ENCODE measurements around the gene SYT1. TPM values are rescaled to one million over a fixed set of nuclear protein-coding genes. Genes with fewer than 3 reads are reported as not detected.

The SYT1 gene
- total RNA-seq, 5 donors from 2014 or later (not counting 1 experiment from before 2014, with no cell fraction given), result 0.09 TPM; not detected in 3

GRCh38 chr12:79415746-79416435, 551.3 kb downstream of the SYT1 start:
- Histone ChIP-seq H3K36me3 (ENCODE audit: control insufficient read depth in 2 of 2, extremely low read depth in 1 of 2, insufficient read depth in 1 of 2, low read length in 1 of 2) (no peaks in the 10 kb centered on the region), H3K4me3 (ENCODE audit: control insufficient read depth in 1 of 2, extremely low read depth in 1 of 2, low read length in 1 of 2) (no peak overlapping the region), H3K27me3 (replicated peaks in 1 of 2; ENCODE audit: control insufficient read depth in 2 of 2, extremely low read depth in 1 of 2, insufficient read depth in 2 of 2, low read length in 1 of 2) (no peaks in the 10 kb centered on the region), H3K9me3 (no peaks in the 10 kb centered on the region), H3K27ac (ENCODE audit: low read length) (no peak overlapping the region), H3K4me1 (ENCODE audit: control insufficient read depth in 1 of 2, extremely low read depth in 1 of 2, insufficient read depth in 2 of 2, low read length in 2 of 2) (no peaks in the 10 kb centered on the region)
- DNase-seq (no peak), ATAC-seq (replicated peaks in 1 of 4) (no peak)
- Mint-ChIP-seq H3K27ac (no peak overlapping the region), H3K27me3 (no peaks in the 10 kb centered on the region), H3K9me3 (no peaks in the 10 kb centered on the region), H3K4me3 (no peak overlapping the region), H3K4me1 (no peaks in the 10 kb centered on the region), H3K36me3 (no peaks in the 10 kb centered on the region)
- POLR2A ChIA-PET, result no interaction called here
- WGBS (ENCODE audit: insufficient coverage), result 58% methylated on average over 3 of the region's 5 CpGs
- CTCF ChIA-PET, result no interaction called here

- Mint-ChIP-seq H3K4me1 (no peaks in the 10 kb centered on the region), H3K9me3 (no peaks in the 10 kb centered on the region), H3K27ac (no peak overlapping the region), H3K27me3 (no peaks in the 10 kb centered on the region), H3K36me3 (no peaks in the 10 kb centered on the region), H3K4me3 (no peak overlapping the region)
- Histone ChIP-seq H3K27ac (ENCODE audit: low read length) (no peak overlapping the region), H3K9me3 (no peaks in the 10 kb centered on the region), H3K36me3 (ENCODE audit: control insufficient read depth in 2 of 2, extremely low read depth in 1 of 2, insufficient read depth in 1 of 2, low read length in 1 of 2) (no peaks in the 10 kb centered on the region), H3K27me3 (replicated peaks in 1 of 2; ENCODE audit: control insufficient read depth in 2 of 2, extremely low read depth in 1 of 2, insufficient read depth in 2 of 2, low read length in 1 of 2) (no peaks in the 10 kb centered on the region), H3K4me3 (ENCODE audit: control insufficient read depth in 1 of 2, extremely low read depth in 1 of 2, low read length in 1 of 2) (no peak overlapping the region), H3K4me1 (ENCODE audit: control insufficient read depth in 1 of 2, extremely low read depth in 1 of 2, insufficient read depth in 2 of 2, low read length in 2 of 2) (no peaks in the 10 kb centered on the region)
- ChIA-PET POLR2A (interaction anchor here in 1 of 2 donors (0.5 kb wide), 1 partner anchor 324 kb away, joined by 3 read pairs; no protein-coding TSS in a partner anchor), CTCF (no interaction called here)
- DNase-seq (no peak), ATAC-seq (replicated peaks in 1 of 4) (no peak)
These were observed 555.6 kb downstream of the SYT1 start for GRCh38 chr12:79420146-79420618.

GRCh38 chr12:79421236-79421740, 556.7 kb downstream of the SYT1 start:
- no peaks in the 10 kb centered on the region for H3K9me3 Mint-ChIP-seq
- no peaks in the 10 kb centered on the region for H3K36me3 Mint-ChIP-seq

GRCh38 chr12:79422060-79422812, 557.7 kb downstream of the SYT1 start:
- CTCF ChIA-PET, result no interaction called here

More at GRCh38 chr12:79421236-79421740, 556.7 kb downstream of the SYT1 start:
- no peaks in the 10 kb centered on the region for H3K9me3 ChIP-seq
- DNase-seq (no peak), ATAC-seq (replicated peaks in 1 of 4) (no peak)
- ChIA-PET POLR2A (no interaction called here), CTCF (no interaction called here)
- no peaks in the 10 kb centered on the region for H3K27me3 ChIP-seq (replicated peaks in 1 of 2; ENCODE audit: control insufficient read depth in 2 of 2, extremely low read depth in 1 of 2, insufficient read depth in 2 of 2, low read length in 1 of 2)
- WGBS (ENCODE audit: insufficient coverage), result no CpG with 5 or more reads among the region's 1 CpG
- no peaks in the 10 kb centered on the region for H3K4me1 ChIP-seq (ENCODE audit: control insufficient read depth in 1 of 2, extremely low read depth in 1 of 2, insufficient read depth in 2 of 2, low read length in 2 of 2)
- H3K4me1 Mint-ChIP-seq, result no peaks in the 10 kb centered on the region
- no peaks in the 10 kb centered on the region for H3K27me3 Mint-ChIP-seq
- H3K4me3 ChIP-seq (ENCODE audit: control insufficient read depth in 1 of 2, extremely low read depth in 1 of 2, low read length in 1 of 2), result no peak overlapping the region
- H3K27ac Mint-ChIP-seq, result no peak overlapping the region
- no peaks in the 10 kb centered on the region for H3K36me3 ChIP-seq (ENCODE audit: control insufficient read depth in 2 of 2, extremely low read depth in 1 of 2, insufficient read depth in 1 of 2, low read length in 1 of 2)
- no peak overlapping the region for H3K27ac ChIP-seq (ENCODE audit: low read length)
- no peak overlapping the region for H3K4me3 Mint-ChIP-seq

GRCh38 chr12:79423560-79423959, 559.0 kb downstream of the SYT1 start:
- no peaks in the 10 kb centered on the region for H3K4me1 ChIP-seq (ENCODE audit: control insufficient read depth in 1 of 2, extremely low read depth in 1 of 2, insufficient read depth in 2 of 2, low read length in 2 of 2)
- H3K9me3 ChIP-seq, result no peaks in the 10 kb centered on the region
- H3K27ac ChIP-seq (ENCODE audit: low read length), result no peak overlapping the region
- Mint-ChIP-seq H3K4me3 (no peak overlapping the region), H3K36me3 (no peaks in the 10 kb centered on the region), H3K27ac (no peak overlapping the region), H3K27me3 (no peaks in the 10 kb centered on the region), H3K4me1 (no peaks in the 10 kb centered on the region), H3K9me3 (no peaks in the 10 kb centered on the region)
- ATAC-seq (replicated peaks in 1 of 4) (no peak), DNase-seq (no peak)
- ChIA-PET POLR2A (no interaction called here), CTCF (no interaction called here)
- WGBS (ENCODE audit: insufficient coverage), result no CpG with 5 or more reads among the region's 3 CpGs
- H3K27me3 ChIP-seq (replicated peaks in 1 of 2; ENCODE audit: control insufficient read depth in 2 of 2, extremely low read depth in 1 of 2, insufficient read depth in 2 of 2, low read length in 1 of 2), result no peaks in the 10 kb centered on the region
- H3K4me3 ChIP-seq (ENCODE audit: control insufficient read depth in 1 of 2, extremely low read depth in 1 of 2, low read length in 1 of 2), result no peak overlapping the region
- no peaks in the 10 kb centered on the region for H3K36me3 ChIP-seq (ENCODE audit: control insufficient read depth in 2 of 2, extremely low read depth in 1 of 2, insufficient read depth in 1 of 2, low read length in 1 of 2)

More at GRCh38 chr12:79422060-79422812, 557.7 kb downstream of the SYT1 start:
- Mint-ChIP-seq H3K27ac (no peak overlapping the region), H3K4me1 (no peaks in the 10 kb centered on the region), H3K9me3 (no peaks in the 10 kb centered on the region), H3K27me3 (no peaks in the 10 kb centered on the region), H3K36me3 (no peaks in the 10 kb centered on the region), H3K4me3 (no peak overlapping the region)
- Histone ChIP-seq H3K9me3 (no peaks in the 10 kb centered on the region), H3K27ac (ENCODE audit: low read length) (no peak overlapping the region), H3K4me1 (ENCODE audit: control insufficient read depth in 1 of 2, extremely low read depth in 1 of 2, insufficient read depth in 2 of 2, low read length in 2 of 2) (no peaks in the 10 kb centered on the region), H3K36me3 (ENCODE audit: control insufficient read depth in 2 of 2, extremely low read depth in 1 of 2, insufficient read depth in 1 of 2, low read length in 1 of 2) (no peaks in the 10 kb centered on the region), H3K4me3 (ENCODE audit: control insufficient read depth in 1 of 2, extremely low read depth in 1 of 2, low read length in 1 of 2) (no peak overlapping the region), H3K27me3 (replicated peaks in 1 of 2; ENCODE audit: control insufficient read depth in 2 of 2, extremely low read depth in 1 of 2, insufficient read depth in 2 of 2, low read length in 1 of 2) (no peaks in the 10 kb centered on the region)
- no CpG with 5 or more reads among the region's 3 CpGs for WGBS (ENCODE audit: insufficient coverage)
- POLR2A ChIA-PET, result no interaction called here
- no peak for ATAC-seq (replicated peaks in 1 of 4)
- DNase-seq, result no peak

- no peaks in the 10 kb centered on the region for H3K27me3 Mint-ChIP-seq
- no peak overlapping the region for H3K27ac Mint-ChIP-seq
- ChIA-PET CTCF (no interaction called here), POLR2A (no interaction called here)
- DNase-seq (no peak), ATAC-seq (replicated peaks in 1 of 4) (no peak)
- no peak overlapping the region for H3K4me3 Mint-ChIP-seq
- H3K9me3 Mint-ChIP-seq, result no peaks in the 10 kb centered on the region
- H3K36me3 ChIP-seq (ENCODE audit: control insufficient read depth in 2 of 2, extremely low read depth in 1 of 2, insufficient read depth in 1 of 2, low read length in 1 of 2), result no peaks in the 10 kb centered on the region
- H3K27me3 ChIP-seq (replicated peaks in 1 of 2; ENCODE audit: control insufficient read depth in 2 of 2, extremely low read depth in 1 of 2, insufficient read depth in 2 of 2, low read length in 1 of 2), result no peaks in the 10 kb centered on the region
- H3K27ac ChIP-seq (ENCODE audit: low read length), result no peak overlapping the region
- H3K36me3 Mint-ChIP-seq, result no peaks in the 10 kb centered on the region
- no peaks in the 10 kb centered on the region for H3K4me1 Mint-ChIP-seq
- H3K4me1 ChIP-seq (ENCODE audit: control insufficient read depth in 1 of 2, extremely low read depth in 1 of 2, insufficient read depth in 2 of 2, low read length in 2 of 2), result no peaks in the 10 kb centered on the region
- WGBS (ENCODE audit: insufficient coverage), result no CpG with 5 or more reads among the region's 2 CpGs
- no peak overlapping the region for H3K4me3 ChIP-seq (ENCODE audit: control insufficient read depth in 1 of 2, extremely low read depth in 1 of 2, low read length in 1 of 2)
- no peaks in the 10 kb centered on the region for H3K9me3 ChIP-seq
These were observed 559.6 kb downstream of the SYT1 start for GRCh38 chr12:79424109-79424721.
